Fibroblast of skin of left biceps (primary cell): ENCODE data around the gene DOK3.

Source experiments
- DNase-seq, 2 experiments: peaks; one replicate each; pipeline ENCODE4 v3.0.0-alpha.2; 2013; ENCODE audit warnings: low read depth in 2 of 2

The DOK3 gene

DNA sequence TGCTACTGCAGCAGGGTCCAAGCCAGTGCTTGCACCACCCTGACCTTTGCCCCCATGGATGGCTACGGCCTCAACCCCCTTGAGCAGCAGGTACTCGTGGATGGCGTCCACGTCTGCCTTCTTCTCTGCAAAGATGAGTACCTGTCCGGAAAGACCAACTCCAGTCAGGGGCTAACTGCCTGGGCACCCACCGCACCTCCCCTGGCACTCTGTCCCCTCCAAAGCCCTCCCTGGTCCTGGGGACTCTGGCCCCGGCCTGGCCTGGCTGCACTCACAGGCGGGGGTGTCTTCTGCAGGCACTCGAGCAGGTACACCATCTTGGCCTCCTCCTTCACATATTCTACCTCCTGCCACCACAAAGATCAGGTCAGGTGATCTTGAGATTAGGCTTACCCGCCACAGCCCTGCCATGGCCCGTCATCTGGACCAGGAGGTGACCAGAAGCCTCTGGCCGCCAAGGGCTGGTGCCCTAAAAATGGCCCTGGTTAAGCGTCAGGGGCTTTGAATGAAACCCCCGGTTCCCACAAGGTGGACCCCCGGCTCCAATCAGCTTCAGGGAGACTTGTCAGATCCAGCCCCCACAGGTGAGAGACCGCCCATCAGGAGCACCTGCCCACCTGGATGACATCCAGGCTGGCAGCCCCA lies 3.2 kb upstream of the DOK3 start:
- DNase-seq, result no peak

DNA sequence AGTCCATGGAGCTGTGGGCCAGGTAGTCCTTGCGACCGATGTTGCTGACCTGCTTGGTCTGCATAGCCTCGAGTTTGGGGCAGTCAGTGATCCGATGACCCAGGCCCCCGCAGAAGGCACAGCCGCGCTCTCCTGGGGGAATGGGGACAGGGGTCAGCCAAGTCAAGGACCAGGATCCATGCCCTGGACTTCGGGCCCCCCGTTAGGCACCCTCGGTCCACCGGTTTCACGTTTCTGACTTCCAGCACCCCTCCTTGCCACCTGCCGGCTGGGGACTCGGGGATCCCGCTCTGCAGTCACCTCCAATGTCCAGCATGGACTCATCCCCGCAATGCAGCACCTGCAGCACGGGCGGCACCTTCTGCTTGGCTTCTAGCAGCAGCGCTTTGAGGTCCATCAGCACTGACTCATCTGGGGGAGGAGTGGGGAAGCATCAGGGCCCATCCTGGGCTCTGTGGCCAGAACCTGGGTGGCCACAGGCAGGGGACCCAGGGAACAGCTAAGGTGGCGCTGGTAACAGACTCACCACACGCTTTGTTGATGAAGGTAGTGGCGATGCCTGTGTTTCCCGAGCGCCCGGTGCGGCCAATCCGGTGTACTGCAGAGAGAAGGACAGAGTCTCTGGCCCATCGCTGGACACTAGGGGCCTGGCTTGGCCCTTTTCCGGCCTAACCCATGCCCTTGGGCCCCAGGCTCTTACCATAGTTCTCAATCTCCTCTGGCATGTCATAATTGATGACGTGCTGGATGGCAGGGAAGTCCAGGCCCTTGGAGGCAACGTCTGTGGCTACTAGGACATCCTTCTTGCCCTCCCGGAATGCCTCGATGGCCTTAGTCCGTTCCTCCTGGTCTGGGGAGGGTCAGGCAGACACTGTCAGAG lies 2.4 kb upstream of the DOK3 start:
- no peak for DNase-seq

DNA sequence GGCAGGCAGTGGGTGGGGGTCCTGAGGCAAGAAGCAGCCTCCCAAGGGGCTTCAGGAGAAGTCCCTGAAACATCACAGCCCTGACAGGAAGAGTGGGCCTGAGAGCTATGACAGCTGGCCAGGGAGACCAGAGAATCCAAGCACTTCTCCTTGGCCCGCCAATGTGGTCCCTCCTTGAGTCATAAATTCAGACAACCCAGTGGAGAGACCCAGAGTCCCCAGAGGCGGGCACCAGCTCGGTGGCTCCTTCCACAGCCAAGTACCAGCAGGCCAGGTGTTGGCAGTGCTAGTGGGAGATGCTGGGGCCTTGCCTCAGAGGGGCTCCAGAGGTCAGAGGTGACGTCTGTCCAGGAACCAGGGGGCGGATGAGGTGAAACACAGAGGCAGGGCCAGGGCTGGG lies 1.6 kb upstream of the DOK3 start:
- DNase-seq, result no peak

DNA sequence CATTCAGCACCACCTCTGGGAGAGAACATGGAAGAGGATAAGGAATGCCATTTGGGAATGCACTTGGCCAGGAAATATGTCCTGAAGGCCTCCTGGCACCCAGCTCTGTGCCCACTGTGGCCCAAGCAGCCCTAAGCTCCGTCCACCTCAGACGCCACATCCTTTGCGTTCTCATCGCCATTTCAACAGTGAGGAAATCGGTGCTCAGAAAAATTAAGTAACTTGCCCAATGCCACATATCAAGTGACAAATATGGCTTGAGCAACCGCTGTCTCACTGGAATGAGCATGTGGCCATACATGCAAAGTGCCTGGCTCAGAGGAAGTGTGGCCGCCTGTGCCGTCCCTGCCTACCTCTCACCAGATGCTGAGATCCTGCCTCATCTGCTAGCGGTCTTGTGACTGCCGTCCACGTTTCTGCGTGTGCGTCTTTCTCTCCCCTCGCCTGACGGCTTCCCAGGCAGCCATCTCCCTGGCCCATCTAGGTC lies 984 bp upstream of the DOK3 start:
- no peak for DNase-seq

DNA sequence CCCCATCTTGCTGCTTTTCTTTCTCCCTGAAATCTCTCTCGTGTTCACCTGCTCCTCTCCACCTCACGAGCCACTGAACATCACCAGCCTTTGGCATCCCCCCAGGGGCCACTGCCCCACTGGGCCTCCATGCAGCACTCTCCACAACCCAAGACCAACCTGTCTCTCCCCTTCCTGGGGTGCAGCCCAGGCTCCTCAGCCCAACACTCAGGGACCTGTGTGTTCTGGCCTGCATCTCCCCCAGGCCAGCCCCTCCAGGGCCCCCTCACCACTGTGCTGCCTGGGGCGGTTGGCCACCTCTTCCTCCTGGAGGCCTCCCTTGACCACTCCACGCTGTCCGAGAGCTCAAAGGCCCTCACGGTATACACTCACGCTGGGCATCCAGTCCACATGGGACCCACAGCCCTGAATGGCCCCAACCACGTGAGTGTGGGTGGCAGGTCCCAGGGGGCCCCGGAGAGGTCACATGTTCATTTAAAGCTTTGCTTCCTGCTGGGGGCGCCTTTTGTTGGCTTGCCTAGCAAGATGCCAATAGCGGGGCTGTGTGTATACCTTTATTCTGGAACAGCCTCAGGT lies 453 bp upstream of the DOK3 start:
- DNase-seq, result no peak

DNA sequence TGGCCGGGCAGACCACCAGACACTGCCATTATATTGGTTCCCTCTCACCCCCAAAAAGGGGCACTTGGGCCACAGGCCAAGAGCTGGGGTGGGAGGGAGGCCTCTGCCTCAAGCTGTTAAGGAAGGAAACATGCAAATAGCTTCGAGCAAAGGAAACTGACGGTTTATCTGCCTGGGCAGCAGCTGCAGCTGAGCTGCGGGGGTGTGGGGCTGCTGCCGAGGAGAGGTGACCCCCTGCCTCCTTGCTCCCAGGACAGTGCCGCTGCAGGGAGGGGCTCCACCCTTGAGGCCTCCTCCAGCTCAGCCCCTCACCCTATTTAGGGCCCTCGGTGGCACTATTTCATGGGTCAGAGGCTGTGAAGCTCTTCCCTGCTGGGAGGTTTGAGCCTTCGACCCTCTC lies 789 bp downstream of the DOK3 start:
- no peak for DNase-seq

DNA sequence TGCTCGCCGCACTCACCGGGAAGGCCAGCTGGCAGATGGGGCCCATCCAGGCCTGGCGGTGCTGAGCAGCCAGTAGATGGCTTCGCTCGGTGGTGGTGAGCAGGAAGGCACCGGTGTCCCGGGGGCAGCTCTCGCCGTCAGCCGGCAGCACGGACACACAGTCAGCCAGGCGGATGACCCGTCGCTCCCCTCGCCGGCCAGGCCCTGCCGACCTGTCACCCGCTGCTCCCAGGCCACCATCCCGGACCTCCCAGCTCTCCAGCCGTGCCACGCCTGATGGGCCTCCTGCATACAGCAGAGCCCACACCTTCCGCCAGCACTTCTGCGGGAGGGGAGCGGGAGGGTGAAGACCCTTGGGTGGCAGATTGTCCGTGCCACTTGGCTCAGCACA lies 1.4 kb downstream of the DOK3 start:
- DNase-seq, result no peak

DNA sequence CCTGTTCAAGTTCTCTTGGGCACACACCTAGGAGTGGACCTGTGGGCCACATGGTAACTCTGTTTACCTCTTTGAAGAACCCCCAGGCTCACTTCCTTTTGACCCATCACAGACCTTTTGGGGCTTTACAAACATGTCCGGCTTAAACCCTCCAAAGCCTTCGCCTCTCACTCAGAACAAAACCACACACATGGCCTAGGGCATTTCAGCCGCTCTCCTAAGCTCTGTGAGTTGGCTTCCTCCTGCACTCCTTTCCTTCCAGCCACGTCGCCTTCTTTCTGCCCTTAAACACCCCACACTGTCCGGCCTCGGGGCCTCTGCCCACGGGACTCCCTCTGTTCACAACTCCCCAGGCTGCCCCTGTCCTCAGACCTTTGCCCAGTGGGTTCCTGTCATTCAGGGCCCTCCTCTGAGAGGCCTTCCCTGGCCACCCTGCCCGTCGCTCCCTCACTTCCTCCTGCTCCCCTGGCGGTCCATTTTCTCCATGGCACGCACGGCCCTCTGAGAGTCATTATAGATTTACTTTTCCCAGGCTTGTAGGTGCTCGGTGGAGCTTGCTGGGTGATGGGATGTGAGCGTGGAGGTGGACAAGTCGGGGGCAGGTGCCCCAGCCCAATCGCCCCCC lies 1.9 kb downstream of the DOK3 start:
- no peak for DNase-seq

DNA sequence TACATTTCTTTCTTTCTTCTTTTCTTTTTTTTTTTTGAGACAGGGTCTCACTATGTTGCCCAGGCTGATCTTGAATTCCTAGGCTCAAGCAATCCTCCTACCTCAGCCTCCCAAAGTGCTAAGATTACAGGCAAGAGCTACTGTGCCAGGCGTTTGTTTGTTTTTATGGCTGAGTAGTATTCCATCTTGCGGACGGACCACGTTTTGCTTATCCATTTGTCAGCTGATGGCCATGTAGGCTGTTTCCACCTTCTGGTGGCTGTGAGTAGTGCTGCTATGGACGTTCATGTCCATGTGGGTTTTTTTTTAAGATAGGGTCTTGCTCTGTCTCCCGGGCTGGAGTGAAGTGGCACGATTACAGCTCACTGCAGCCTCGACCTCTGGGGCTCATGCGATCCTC lies 2.5 kb downstream of the DOK3 start:
- no peak for DNase-seq

DNA sequence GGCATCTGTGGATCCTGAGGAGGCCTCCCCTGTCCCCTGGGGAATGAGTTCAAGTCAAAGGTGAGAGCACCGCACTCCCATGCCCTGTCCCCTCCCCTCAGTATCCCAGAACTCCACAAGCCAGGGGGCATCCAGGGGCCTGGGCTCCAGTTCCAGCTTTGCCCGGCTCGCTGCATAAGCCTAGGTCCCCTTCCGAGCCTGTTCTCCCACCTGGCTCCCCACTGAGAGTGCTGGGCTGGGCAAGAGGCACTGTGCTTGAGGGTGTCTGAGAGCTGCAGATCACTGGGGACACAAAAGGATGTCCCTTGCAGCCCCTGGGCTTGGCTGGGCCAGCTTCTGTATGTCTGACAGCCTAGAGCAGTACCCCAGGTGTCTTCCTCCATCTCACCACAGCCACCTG lies 4.6 kb downstream of the DOK3 start:
- DNase-seq, result no peak

DNA sequence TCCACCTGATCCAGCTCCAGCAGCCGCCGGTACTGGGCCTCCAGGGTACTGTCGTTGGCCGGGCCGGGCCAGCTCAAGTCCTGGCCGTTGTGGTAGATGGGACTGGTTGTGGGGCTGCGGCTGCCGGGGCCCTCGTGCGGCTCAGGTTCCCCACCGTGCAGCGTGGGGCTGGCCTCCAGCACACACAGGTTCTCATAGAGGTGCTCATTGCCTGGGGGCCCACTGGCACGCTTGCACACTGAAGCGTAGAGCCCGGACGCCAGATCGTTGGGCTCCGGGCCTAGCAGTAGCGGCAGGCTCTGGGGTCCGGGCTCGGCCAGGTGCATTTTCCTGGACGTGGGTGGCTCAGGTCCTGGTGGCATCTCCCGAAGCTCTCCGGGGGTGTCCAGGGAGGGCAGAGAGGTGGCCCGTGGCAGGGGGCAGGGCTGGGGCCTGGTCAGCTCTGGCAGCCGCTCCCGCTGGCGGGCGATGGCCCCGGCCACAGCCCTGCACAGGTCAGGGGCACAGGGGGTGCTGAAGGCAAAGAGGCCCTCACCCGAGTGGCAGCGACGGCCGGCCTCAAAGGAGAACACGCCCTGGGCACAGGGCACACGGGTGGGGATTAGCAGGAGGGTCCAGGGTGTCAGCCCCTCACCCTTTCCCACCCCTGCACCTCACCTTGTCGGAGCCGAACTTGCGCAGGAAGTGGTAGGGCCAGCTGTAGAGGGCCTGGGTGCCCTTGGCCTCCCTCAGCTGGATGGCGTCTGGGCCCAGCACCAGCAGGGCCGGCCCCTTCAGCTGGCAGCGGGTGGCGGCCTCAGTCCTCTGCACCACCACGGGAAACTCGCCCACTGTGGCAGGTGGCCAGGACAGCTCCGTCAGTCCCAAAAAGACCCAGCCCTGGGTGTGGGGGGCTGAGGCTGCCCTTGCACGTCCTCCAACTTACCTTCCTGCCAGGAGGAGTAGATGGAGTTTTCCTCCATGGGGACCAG lies 5.3 kb downstream of the DOK3 start:
- DNase-seq, result no peak

DNA sequence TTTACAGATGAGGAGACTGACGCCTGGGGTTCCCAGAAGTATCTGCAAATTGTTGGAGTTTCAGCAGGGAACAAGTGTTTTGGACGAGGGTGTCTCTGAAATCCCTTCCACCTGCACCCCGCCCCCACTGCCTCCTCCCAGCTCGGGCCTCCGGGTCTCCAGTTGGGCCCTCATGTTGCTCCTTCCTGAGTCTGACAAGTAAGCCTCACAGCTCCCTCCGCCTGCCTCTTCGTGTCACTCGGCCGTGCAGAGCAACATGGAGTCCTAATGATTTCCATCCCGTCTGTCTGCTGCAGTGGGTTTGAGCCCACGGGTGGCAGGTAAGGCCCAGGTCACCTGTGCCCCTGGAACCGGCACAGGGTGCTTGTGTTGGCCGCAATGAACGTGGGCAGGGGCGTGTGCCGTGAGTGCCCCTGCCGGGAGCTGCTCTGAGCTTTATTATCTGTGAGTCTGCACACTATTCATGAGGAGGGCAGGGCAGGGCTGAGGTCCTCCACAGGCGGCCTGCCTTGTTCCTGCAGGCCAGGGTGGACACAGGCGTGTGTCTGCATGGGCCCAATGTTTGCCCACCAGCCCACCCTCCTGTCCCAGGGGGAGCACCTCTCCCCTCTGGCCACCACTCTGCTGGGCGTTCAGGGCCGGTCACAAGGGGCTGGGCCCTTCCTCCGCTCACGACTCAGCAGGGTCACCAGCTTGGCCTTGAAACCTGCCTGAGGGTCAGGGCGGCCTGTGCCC lies 6.1 kb downstream of the DOK3 start:
- DNase-seq, result no peak

DNA sequence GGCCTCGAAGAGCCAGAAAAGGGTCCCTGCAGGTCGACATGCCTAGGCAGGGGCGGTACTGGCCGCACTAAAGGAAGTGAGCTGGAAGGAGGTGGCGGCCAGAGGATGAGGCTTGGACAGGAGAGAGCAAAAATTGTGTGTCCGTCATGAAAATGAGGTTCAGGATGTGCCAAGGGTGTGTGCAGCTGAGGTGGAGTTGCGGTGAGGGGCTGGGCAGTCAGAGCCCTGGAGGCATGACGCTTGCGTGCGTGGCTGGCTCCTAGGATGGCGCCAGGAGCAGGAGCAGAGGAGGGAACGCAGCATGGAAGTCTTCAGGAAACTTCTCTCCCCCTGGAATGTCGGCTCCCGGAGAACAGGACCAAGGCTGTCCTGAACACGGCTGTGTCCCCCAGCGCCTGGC lies 6.7 kb downstream of the DOK3 start:
- no peak for DNase-seq

DNA sequence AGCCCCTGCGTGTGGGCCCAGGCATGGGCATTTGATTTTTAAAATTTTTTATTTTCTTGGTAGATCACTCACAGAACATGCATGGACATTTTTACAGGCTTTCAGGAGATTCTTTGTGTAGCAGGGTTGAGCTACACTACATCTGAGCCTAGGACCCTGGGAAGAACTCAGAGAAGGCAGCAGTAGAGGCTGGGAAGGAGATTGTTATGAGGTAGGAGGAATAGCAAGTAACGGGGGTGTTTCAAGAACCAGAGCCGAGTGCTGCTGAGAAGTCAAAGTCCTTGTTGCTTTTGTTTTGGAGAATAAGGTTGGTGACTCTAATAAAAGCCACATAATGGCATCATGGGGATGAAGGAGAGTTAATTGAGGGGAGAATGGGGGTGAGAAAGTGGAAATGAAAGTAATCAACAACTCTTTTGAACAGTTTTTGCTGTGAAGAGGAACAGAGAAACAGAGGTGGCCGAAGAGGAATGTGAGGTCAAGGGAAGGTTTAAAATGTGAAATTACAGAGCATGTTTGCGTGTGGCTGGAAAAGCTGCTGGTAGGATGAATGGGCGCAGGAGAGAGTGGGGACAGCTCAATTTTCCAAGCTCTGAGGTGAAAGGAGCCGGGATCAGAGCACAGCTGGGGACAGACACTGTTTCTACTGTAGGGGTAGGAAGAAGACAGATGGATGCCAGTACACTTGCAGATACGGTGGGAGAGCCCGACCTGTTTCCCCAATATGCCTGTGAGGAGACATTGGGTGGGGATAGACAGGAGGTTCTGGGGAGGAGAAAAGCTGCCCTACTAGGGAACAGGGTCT lies 7.5 kb downstream of the DOK3 start:
- no peak for DNase-seq

DNA sequence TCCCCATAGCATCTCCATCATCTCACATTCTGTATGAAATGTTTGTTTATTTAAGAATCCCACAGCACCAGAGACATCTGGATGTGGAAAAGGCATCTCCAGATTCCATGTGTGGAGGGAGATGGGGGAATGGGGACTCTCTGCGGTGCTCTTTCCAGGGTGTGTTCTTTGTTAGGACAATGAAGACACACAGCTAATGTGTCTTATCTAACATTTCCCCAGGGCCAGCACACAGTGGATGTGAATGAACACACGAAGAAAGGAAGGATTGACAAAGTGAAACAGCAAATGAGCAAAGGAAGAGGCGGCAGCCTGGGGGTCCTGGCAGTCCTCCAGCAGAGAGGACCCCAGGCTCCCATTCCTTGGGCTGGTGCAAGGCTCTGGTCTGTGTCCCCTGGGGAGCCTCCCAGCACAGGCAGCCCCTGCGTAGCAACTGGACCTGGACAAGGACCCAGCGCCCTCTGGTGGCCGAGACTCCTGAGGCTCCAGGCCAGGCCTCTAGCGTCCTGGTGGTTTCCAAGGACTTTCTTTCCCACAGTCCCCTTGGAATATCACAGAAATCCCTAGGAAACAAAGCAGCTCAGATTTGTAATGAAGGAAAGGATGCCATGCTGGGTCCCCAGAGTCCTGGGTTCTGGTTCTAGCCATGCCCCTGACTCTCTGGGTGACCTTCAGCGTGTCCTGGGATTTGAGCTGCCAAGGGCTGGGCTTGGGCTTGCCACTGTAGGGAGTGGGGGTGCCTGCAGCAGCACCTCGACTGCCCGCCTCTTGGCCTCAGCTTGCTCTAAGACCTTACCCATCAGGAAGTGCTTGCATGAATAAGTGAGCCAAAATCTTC lies 8.7 kb downstream of the DOK3 start:
- DNase-seq, result no peak

DNA sequence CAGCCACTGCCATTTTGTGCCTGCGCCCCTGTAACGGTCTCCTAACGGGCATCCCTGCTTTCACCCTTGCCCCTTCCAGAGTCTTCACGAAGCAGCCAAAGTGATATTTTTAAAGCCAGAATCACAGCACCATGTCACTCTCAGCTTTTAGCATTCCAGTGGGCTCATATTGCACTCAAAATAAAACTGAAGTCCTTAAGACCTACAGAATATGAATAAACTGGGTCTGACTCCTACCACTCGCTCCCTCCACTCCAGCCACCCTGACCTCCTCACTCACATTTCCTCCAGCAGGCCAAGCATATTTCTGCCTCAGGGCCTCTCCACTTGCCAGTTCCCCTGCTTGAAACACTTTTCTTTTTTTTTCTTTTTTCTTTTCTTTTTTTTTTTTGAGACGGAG lies 9.8 kb downstream of the DOK3 start:
- DNase-seq, result no peak

DNA sequence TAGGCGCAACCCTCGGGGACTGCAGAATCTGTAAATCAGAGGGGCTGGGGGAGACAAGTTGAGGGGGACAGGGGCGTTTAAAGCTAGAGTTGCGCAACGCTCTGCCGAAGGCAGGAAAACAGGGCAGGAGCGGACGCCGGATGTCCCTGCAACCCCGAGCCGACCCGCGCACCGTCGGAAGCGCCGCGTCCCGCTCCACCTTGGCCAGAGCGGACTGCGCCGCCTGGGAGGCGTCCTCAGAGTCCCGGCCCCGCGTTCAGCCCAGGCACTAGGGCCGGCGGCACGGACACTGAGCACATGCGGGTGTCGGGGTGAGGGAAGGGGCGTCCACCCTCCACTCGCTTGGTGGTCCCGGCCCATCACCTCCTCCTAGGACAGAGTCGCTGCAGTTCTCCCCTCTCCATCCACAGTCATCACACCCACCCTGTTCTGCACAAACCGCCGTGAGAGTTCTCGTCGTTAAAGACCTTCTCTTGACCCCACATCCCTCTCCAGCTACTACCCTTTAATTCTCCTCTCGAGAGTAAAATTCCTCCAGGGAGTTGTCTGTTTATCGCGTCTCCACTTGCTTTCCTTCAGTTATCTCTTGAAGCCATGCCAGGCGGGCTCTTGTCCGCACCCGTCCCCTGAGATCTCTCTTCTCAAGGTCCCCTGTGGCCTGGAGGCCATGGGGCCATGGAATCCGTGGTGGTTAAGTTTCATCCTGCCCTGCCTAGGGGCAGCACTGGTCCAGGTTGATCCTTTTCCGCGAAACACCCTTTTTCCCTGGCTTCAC lies 11.4 kb downstream of the DOK3 start:
- DNase-seq, result no peak
